ENCODE data around the gene NUDT14. TPM values are rescaled to one million over a fixed set of nuclear protein-coding genes. Genes with fewer than 3 reads are reported as not detected.

NUDT14 gene
- total RNA-seq, 2 donors from 2014 or later = 43.4 to 59.5 TPM

- no peaks in the 10 kb centered on the region for H3K4me1 Mint-ChIP-seq
- no peak overlapping the region for H3K27ac Mint-ChIP-seq
- Histone ChIP-seq H3K9ac (ENCODE audit: extremely low read depth, low read length, poor library complexity, severe bottlenecking) (no peak overlapping the region), H3K36me3 (ENCODE audit: control insufficient read depth, insufficient read depth, low read length) (no peaks in the 10 kb centered on the region), H3K4me1 (ENCODE audit: control insufficient read depth, insufficient read depth, low read length) (no peaks in the 10 kb centered on the region), H3K4me3 (ENCODE audit: low read length) (no peak overlapping the region), H3K27ac (ENCODE audit: low read depth, low read length) (no peak overlapping the region), H3K9me3 (ENCODE audit: control insufficient read depth, low read length) (no peaks in the 10 kb centered on the region), H3K27me3 (ENCODE audit: control insufficient read depth, insufficient read depth, low read length, poor library complexity, severe bottlenecking) (peaks cover 16% of the 10 kb centered on the region)
- WGBS, 2 experiments (ENCODE audit: insufficient coverage in 1 of 2, insufficient read length in 1 of 2) = 68 to 81% methylated on average over 10 to 19 of the region's 19 CpGs
- H3K27me3 Mint-ChIP-seq (ENCODE audit: insufficient read depth) = peaks cover 17% of the 10 kb centered on the region
- H3K4me3 Mint-ChIP-seq = no peak overlapping the region
- no peaks in the 10 kb centered on the region for H3K9me3 Mint-ChIP-seq
- H3K36me3 Mint-ChIP-seq (ENCODE audit: low read depth) = no peaks in the 10 kb centered on the region
- DNase-seq = no peak
- no peak for TF ChIP-seq CTCF (conservative IDR thresholded peaks at IDR 0.05)
Measured at GRCh38 chr14:105171004-105171673, 10.0 kb downstream of the NUDT14 start.

GRCh38 chr14:105169776-105170655 is 11.1 kb downstream of the NUDT14 start:
- H3K36me3 Mint-ChIP-seq (ENCODE audit: low read depth) = no peaks in the 10 kb centered on the region
- Histone ChIP-seq H3K4me1 (ENCODE audit: control insufficient read depth, insufficient read depth, low read length) (no peaks in the 10 kb centered on the region), H3K27ac (ENCODE audit: low read depth, low read length) (no peak overlapping the region), H3K27me3 (ENCODE audit: control insufficient read depth, insufficient read depth, low read length, poor library complexity, severe bottlenecking) (peaks cover 16% of the 10 kb centered on the region), H3K9me3 (ENCODE audit: control insufficient read depth, low read length) (no peaks in the 10 kb centered on the region), H3K9ac (ENCODE audit: extremely low read depth, low read length, poor library complexity, severe bottlenecking) (no peak overlapping the region), H3K4me3 (ENCODE audit: low read length) (no peak overlapping the region), H3K36me3 (ENCODE audit: control insufficient read depth, insufficient read depth, low read length) (no peaks in the 10 kb centered on the region)
- no peak overlapping the region for H3K27ac Mint-ChIP-seq
- H3K4me3 Mint-ChIP-seq = peak overlapping the region; percentile 44
- no peak for TF ChIP-seq CTCF (conservative IDR thresholded peaks at IDR 0.05)
- WGBS, 2 experiments (ENCODE audit: insufficient coverage in 1 of 2, insufficient read length in 1 of 2) = 76 to 83% methylated on average over 14 to 22 of the region's 22 CpGs
- no peaks in the 10 kb centered on the region for H3K9me3 Mint-ChIP-seq
- peaks cover 20% of the 10 kb centered on the region for H3K27me3 Mint-ChIP-seq (ENCODE audit: insufficient read depth)
- H3K4me1 Mint-ChIP-seq = no peaks in the 10 kb centered on the region
- no peak for DNase-seq

DNA sequence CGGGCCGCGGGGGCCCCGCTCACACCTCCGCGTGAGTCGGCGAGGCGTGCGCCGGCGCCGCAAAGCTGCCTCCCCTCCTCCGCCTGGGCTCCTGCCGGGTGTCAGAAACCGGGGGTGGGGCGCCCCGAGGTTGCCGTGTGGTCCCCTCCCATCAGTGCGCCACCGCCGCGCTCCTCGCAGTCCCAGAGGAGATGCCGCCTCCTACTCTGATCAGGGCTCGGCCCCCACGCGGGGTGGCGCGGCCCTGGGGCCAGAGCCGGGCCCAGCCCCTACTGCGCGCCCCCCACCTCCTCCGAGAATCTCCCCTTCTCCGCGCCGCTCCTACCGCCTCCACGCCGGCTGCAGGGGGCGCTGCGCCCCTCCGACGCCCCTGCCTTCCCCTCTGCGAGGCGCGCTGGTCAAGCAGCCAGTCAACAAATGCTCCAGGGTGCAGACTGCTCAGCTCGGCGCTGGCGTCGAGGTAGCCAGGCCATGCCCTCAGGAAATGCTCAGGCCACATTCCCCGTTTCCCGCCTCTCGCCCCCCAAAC is 12.1 kb downstream of the NUDT14 start:
- peak; percentile 88 for TF ChIP-seq CTCF (conservative IDR thresholded peaks at IDR 0.05)
- Mint-ChIP-seq H3K4me3 (peak overlapping the region; percentile 44), H3K4me1 (no peaks in the 10 kb centered on the region), H3K27ac (no peak overlapping the region), H3K27me3 (ENCODE audit: insufficient read depth) (peaks cover 20% of the 10 kb centered on the region), H3K9me3 (no peaks in the 10 kb centered on the region), H3K36me3 (ENCODE audit: low read depth) (no peaks in the 10 kb centered on the region)
- Histone ChIP-seq H3K27me3 (ENCODE audit: control insufficient read depth, insufficient read depth, low read length, poor library complexity, severe bottlenecking) (peaks cover 16% of the 10 kb centered on the region), H3K9ac (ENCODE audit: extremely low read depth, low read length, poor library complexity, severe bottlenecking) (no peak overlapping the region), H3K27ac (ENCODE audit: low read depth, low read length) (no peak overlapping the region), H3K36me3 (ENCODE audit: control insufficient read depth, insufficient read depth, low read length) (no peaks in the 10 kb centered on the region), H3K4me1 (ENCODE audit: control insufficient read depth, insufficient read depth, low read length) (no peaks in the 10 kb centered on the region), H3K9me3 (ENCODE audit: control insufficient read depth, low read length) (no peaks in the 10 kb centered on the region), H3K4me3 (ENCODE audit: low read length) (no peak overlapping the region)
- 12% methylated on average over 32 to 54 of the region's 54 CpGs for WGBS, 2 experiments (ENCODE audit: insufficient coverage in 1 of 2, insufficient read length in 1 of 2)
- peak; percentile 90 for DNase-seq
